Panc1 (cell line): Measurements from ENCODE around the gene ENTPD7. TPM values are rescaled to one million over a fixed set of nuclear protein-coding genes. Genes with fewer than 3 reads are reported as not detected.

ENCODE experiments used
- ATAC-seq: fragments of 200-7000 bp; cut with Tn5 transposase; 2 replicates; pipeline ENCODE4 v1.9.1; 2020; ENCODE audit warnings: mild to moderate bottlenecking, moderate library complexity
- BruUV-seq: library from RNA; stranded (reverse); fragments of 400-500 nt; replicated peaks from 2 replicates; lab custom pipeline; 2021; lab: Mats Ljungman, UMichigan
- CTCF ChIA-PET: fragments of 300-600 bp; sonication (Branson Sonifier 250); formaldehyde crosslinking; loops from one replicate; lab custom pipeline; 2022; ENCODE audit warnings: antibody characterized with exemption; lab: Charles Lee
- POLR2A ChIA-PET: fragments of 300-600 bp; sonication (Branson Sonifier 250); formaldehyde crosslinking; loops from one replicate; lab custom pipeline; 2022; ENCODE audit warnings: antibody characterized with exemption; lab: Charles Lee
- DNase-seq: peaks from one replicate; pipeline ENCODE4 v3.0.0-alpha.2; 2010; ENCODE audit warnings: low read depth, low spot score
- H3K27ac ChIP-seq: 2 replicates; pipeline ENCODE4 v1.5.1; 2011; ENCODE audit warnings: mild to moderate bottlenecking, low read length, inconsistent platforms
- H3K27me3 ChIP-seq: fragments of 200-500 bp; sonication (Bioruptor generic); 2 replicates; pipeline ENCODE4 v1.6.0; 2014; ENCODE audit warnings: low read length, inconsistent platforms; ENCODE audit not compliant: control insufficient read depth, insufficient read depth
- H3K36me3 ChIP-seq: fragments of 200-500 bp; sonication (Bioruptor generic); 2 replicates; pipeline ENCODE4 v1.5.1; 2014; ENCODE audit warnings: inconsistent platforms, mild to moderate bottlenecking, low read length, moderate library complexity; ENCODE audit not compliant: control insufficient read depth, insufficient read depth
- H3K4me1 ChIP-seq: 2 replicates; pipeline ENCODE4 v1.5.1; 2011; ENCODE audit warnings: inconsistent platforms, mild to moderate bottlenecking, low read length, moderate library complexity; ENCODE audit not compliant: control insufficient read depth, insufficient read depth
- H3K4me3 ChIP-seq, 2 experiments: 2 replicates each; pipeline ENCODE4 v1.5.1; 2011 to 2012; ENCODE audit warnings: low read depth in 2 of 2, low read length in 2 of 2, mild to moderate bottlenecking in 2 of 2, inconsistent platforms in 1 of 2, moderate library complexity in 1 of 2
- H3K9me3 ChIP-seq: fragments of 200-500 bp; sonication (Bioruptor generic); 2 replicates; pipeline ENCODE4 v1.5.1; 2014; ENCODE audit warnings: low read depth, mild to moderate bottlenecking, inconsistent platforms, low read length, moderate library complexity; ENCODE audit not compliant: control insufficient read depth, insufficient read depth
- CTCF ChIP-seq: fragments of 450-650 bp; IDR thresholded peaks from 2 replicates; pipeline ENCODE4 v1.5.1; 2017; ENCODE audit warnings: mild to moderate bottlenecking
- POLR2AphosphoS5 ChIP-seq: IDR thresholded peaks from 2 replicates; pipeline ENCODE4 v1.6.1; 2012; ENCODE audit warnings: mild to moderate bottlenecking, low read depth, low read length, moderate library complexity
- REST ChIP-seq, 2 experiments: IDR thresholded peaks; 2 replicates each; pipeline ENCODE4 v1.6.1; 2011 to 2012; ENCODE audit warnings: low read depth in 2 of 2, control low read depth in 1 of 2, low read length in 1 of 2, mild to moderate bottlenecking in 1 of 2, moderate library complexity in 1 of 2; ENCODE audit not compliant: insufficient read depth in 1 of 2
- SIN3A ChIP-seq: IDR thresholded peaks from 2 replicates; pipeline ENCODE4 v1.6.1; 2012; ENCODE audit warnings: low read depth, mild to moderate bottlenecking, low read length, moderate library complexity, borderline replicate concordance; ENCODE audit not compliant: insufficient read depth
- TCF7L2 ChIP-seq: IDR thresholded peaks from 2 replicates; pipeline ENCODE4 v1.6.1; 2011; ENCODE audit warnings: mild to moderate bottlenecking, low read depth, low read length, inconsistent platforms
- in situ Hi-C: cut with HindIII; loops from 2 replicates; pipeline ENCODE4 v1.10.0; 2016; ENCODE audit warnings: low sequenced_read_pairs, low pct_unique_long_range_greater_than_20kb
- intact Hi-C: fragments of 100-400 bp; cut with micrococcal nuclease; formaldehyde crosslinking; loops from one replicate; pipeline ENCODE4 v1.10.0; 2022; ENCODE audit not compliant: unreplicated experiment
- total RNA-seq: library from RNA; stranded (reverse); gene quantifications from one replicate; pipeline ENCODE4 v1.2.1, GENCODE V29; 2021; ENCODE audit not compliant: unreplicated experiment

ENTPD7 gene
- total RNA-seq, 1 experiment from 2014 or later: 15.9 TPM

DNA sequence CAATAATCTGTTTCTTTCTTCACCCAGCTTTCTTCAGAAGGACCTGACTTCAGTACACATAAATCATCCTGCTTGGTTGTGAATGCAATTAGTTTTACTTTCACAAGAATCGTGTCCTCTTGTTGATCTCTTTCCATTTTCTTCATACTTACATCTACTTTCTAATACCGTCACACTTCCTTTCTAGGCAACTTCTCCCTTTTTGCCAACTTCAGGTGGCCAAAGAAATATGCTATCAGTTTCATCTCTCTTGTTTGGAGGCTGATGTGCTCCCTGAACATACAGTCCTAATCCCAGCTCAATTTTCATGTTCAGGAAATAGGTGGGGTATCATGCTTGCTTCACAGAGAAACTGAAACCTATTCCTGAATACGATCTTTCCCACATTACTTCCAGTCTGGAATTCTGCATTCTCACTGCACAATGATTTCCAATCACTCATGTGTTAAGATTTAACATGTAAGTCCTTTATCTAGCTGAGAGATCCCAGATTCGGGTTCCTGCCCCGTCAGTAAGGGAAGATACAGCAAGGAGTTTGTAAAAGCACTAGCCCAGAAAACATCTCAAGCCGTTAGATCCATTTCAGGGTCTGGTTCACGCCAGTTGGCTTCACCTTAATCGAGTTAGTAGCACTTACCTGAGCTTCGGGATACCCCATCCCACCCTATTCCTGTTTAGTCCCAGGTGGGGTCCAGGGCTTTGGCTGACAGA, 40.1 kb upstream of the ENTPD7 start:
- no TSS peak for BruUV-seq
- Histone ChIP-seq H3K9me3 (no peaks in the 10 kb centered on the region), H3K27me3 (no peaks in the 10 kb centered on the region), H3K4me1 (peaks cover 26% of the 10 kb centered on the region), H3K4me3 (peak overlapping the region; percentile 68 to 95), H3K27ac (peak overlapping the region; percentile 88), H3K36me3 (peaks cover 8% of the 10 kb centered on the region)
- no peak for ATAC-seq
- ChIA-PET CTCF (no interaction called here), POLR2A (interaction anchor here (0.6 to 1.5 kb wide), 2 partner anchors 187 to 1177 kb away, joined by 3 to 4 read pairs; no protein-coding TSS in a partner anchor)
- DNase-seq: no peak
- intact Hi-C loops: no loop called here
- in situ Hi-C loops: no loop called here
- no peak for TF ChIP-seq SIN3A
- no peak for TF ChIP-seq REST (IDR thresholded peaks at IDR 0.05; ENCODE audit: insufficient read depth in 1 of 2, low read depth in 2 of 2, low read length in 1 of 2)
- TF ChIP-seq CTCF: no peak
- no peak for TF ChIP-seq TCF7L2

DNA sequence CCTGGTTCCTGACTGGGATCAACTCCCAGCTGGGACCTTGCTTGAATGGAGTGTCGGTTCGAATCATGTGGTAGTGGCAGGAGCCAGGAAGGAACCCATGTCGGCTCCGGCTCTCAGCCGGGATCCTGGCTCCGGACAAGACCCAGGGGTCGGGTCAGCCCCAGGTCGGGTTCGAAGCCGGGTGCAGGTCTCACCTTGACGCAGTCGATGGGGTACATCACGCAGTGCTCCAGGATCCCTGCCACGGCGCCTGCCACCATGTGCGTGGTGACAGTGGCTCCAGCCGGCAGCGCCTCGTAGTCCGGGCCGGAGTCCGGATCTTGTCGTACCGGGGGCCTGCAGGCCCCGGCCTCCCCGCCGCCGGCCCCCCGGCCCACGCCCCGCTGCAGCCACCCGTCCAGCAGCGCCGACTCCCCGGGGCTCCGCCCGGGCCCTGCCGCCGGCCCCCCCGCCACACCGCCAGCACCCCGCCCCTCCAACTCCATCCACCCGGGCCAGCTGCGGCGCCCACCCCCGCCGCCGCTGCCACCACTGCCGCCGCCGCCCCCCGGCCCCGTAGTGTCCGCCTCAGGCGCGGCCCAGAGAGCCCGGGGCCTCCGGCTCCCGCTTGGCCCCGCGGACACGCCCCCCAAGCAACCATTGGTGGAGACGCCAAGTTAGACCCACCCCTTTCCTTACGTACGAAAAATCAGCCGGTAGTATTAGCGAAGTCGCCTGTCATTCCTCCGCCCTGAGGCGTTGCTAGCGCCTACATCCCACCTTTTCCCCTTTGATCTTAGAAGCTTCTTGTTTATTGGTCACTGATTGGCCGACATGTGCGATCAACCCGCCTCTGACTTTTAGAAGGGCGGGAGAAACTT, 39.2 kb upstream of the ENTPD7 start, which contains the start of gene SLC25A28:
TSS of gene SLC25A28 (minus strand) at position 589 of the 860 bp plus-strand sequence. CDS start at position 485, 104 bp downstream.
- ChIA-PET CTCF (interaction anchor here (0.6 kb wide), 1 partner anchor 91 kb away, joined by 3 read pairs; no protein-coding TSS in a partner anchor), POLR2A (interaction anchor here (0.6 to 1.5 kb wide), 2 partner anchors 188 to 346 kb away, joined by 3 to 4 read pairs; no protein-coding TSS in a partner anchor)
- Histone ChIP-seq H3K27me3 (no peaks in the 10 kb centered on the region), H3K9me3 (no peaks in the 10 kb centered on the region), H3K36me3 (peaks cover 8% of the 10 kb centered on the region), H3K27ac (peak within 1 kb of the TSS; percentile 94), H3K4me3 (peak within 1 kb of the TSS; percentile 68 to 95), H3K4me1 (peaks cover 26% of the 10 kb centered on the region)
- TF ChIP-seq SIN3A (peak; percentile 38; the same call in 1 of the 2 replicates), POLR2AphosphoS5 (no peak), TCF7L2 (peak; percentile 100)
- intact Hi-C loops: no loop called here
- DNase-seq (peak; percentile 100), ATAC-seq (peak; percentile 85)
- in situ Hi-C loops: no loop called here
- no TSS peak for BruUV-seq
